Kidney capillary endothelial cell (primary cell): ENCODE measurements around the gene SAMD10.
"Not testable (repeated sequence)": the region's sequence is repeated elsewhere in the genome, so short reads cannot be mapped to it uniquely, and the experiment has no call there.

Experiments
- DNase-seq: peaks from one replicate; pipeline ENCODE4 v3.0.0-alpha.2; 2018; ENCODE audit warnings: low spot score

SAMD10 gene

GRCh38 chr20:63940472-63941266 is 38.8 kb downstream of the SAMD10 start:
- DNase-seq, result no peak

GRCh38 chr20:63940071-63940471 is 39.4 kb downstream of the SAMD10 start:
- no peak for DNase-seq

- DNase-seq, result no peak
Measured at GRCh38 chr20:63939061-63939935, 40.1 kb downstream of the SAMD10 start.

- no peak for DNase-seq
Measured at GRCh38 chr20:63937596-63937995, 41.8 kb downstream of the SAMD10 start.

- DNase-seq, result no peak
Measured at GRCh38 chr20:63935447-63935846, 44.0 kb downstream of the SAMD10 start.

- no peak for DNase-seq
Measured at GRCh38 chr20:63934271-63935068, 45.0 kb downstream of the SAMD10 start.

GRCh38 chr20:63933646-63934045 is 45.8 kb downstream of the SAMD10 start:
- DNase-seq, result no peak

- no peak for DNase-seq
Measured at GRCh38 chr20:63932606-63933160, 46.8 kb downstream of the SAMD10 start.

- no peak for DNase-seq
Measured at GRCh38 chr20:63931735-63932134, 47.7 kb downstream of the SAMD10 start.

GRCh38 chr20:63930971-63931553 is 48.4 kb downstream of the SAMD10 start:
- no peak for DNase-seq

GRCh38 chr20:63929473-63929883 is 50.0 kb downstream of the SAMD10 start:
- DNase-seq, result not testable (repeated sequence)

- DNase-seq, result no peak
Measured at GRCh38 chr20:63929071-63929470, 50.4 kb downstream of the SAMD10 start.

- DNase-seq, result no peak
Measured at GRCh38 chr20:63926298-63926697, 53.1 kb downstream of the SAMD10 start.

- DNase-seq, result no peak
Measured at GRCh38 chr20:63924241-63924640, 55.2 kb downstream of the SAMD10 start.
